Mesendoderm (in vitro differentiated cells): ENCODE data around the gene ADM2.
A peak's percentile ranks its signal among the peaks of the same experiment; 100 is the strongest.

Experiments
- DNase-seq: peaks from one replicate; pipeline ENCODE4 v3.0.0; 2013
- H2AK5ac ChIP-seq: 2 replicates; pipeline ENCODE4 v1.6.1; 2013; ENCODE audit warnings: low read length, inconsistent platforms
- H2BK120ac ChIP-seq: 2 replicates; pipeline ENCODE4 v1.6.1; 2013; ENCODE audit warnings: low read depth, mild to moderate bottlenecking, low read length, moderate library complexity, mixed read lengths
- H2BK15ac ChIP-seq: replicated peaks from 2 replicates; pipeline ENCODE4 v1.6.1; 2013; ENCODE audit warnings: low read depth, mild to moderate bottlenecking, moderate library complexity
- H2BK5ac ChIP-seq: 2 replicates; pipeline ENCODE4 v1.6.1; 2013; ENCODE audit warnings: low read length, inconsistent platforms
- H3K18ac ChIP-seq: 2 replicates; pipeline ENCODE4 v1.6.1; 2013; ENCODE audit warnings: mild to moderate bottlenecking, low read length, mixed read lengths
- H3K23ac ChIP-seq: one replicate; pipeline ENCODE4 v1.6.1; 2013; ENCODE audit warnings: low read length
- H3K27ac ChIP-seq: 2 replicates; pipeline ENCODE4 v1.5.1; 2013; ENCODE audit warnings: low read depth, mild to moderate bottlenecking, inconsistent platforms, low read length, moderate library complexity
- H3K27me3 ChIP-seq: 2 replicates; pipeline ENCODE4 v1.6.1; 2013; ENCODE audit warnings: low read length, control low read depth, mild to moderate bottlenecking, inconsistent platforms; ENCODE audit not compliant: insufficient read depth, poor library complexity
- H3K36me3 ChIP-seq: 2 replicates; pipeline ENCODE4 v1.6.1; 2013; ENCODE audit warnings: low read length, inconsistent platforms; ENCODE audit not compliant: control insufficient read depth, insufficient read depth
- H3K4ac ChIP-seq: one replicate; pipeline ENCODE4 v1.6.1; 2013; ENCODE audit warnings: low read depth, mild to moderate bottlenecking, low read length, moderate library complexity
- H3K4me1 ChIP-seq: 2 replicates; pipeline ENCODE4 v1.6.1; 2013; ENCODE audit warnings: low read depth, low read length, inconsistent platforms; ENCODE audit not compliant: control insufficient read depth
- H3K4me2 ChIP-seq: 2 replicates; pipeline ENCODE4 v1.6.1; 2013; ENCODE audit warnings: low read length
- H3K4me3 ChIP-seq: 2 replicates; pipeline ENCODE4 v1.5.1; 2013; ENCODE audit warnings: mild to moderate bottlenecking, low read length
- H3K56ac ChIP-seq: one replicate; pipeline ENCODE4 v1.6.1; 2013; ENCODE audit warnings: low read length
- H3K79me1 ChIP-seq: 2 replicates; pipeline ENCODE4 v1.6.1; 2013; ENCODE audit warnings: low read length, inconsistent platforms
- H3K79me2 ChIP-seq: 2 replicates; pipeline ENCODE4 v1.6.1; 2013; ENCODE audit warnings: mild to moderate bottlenecking, low read length; ENCODE audit not compliant: control insufficient read depth, insufficient read depth
- H3K9ac ChIP-seq: 2 replicates; pipeline ENCODE4 v1.6.1; 2013; ENCODE audit warnings: low read length, inconsistent platforms
- H4K5ac ChIP-seq: one replicate; pipeline ENCODE4 v1.6.1; 2013; ENCODE audit warnings: low read length
- H4K8ac ChIP-seq: one replicate; pipeline ENCODE4 v1.6.1; 2013; ENCODE audit warnings: low read depth, mild to moderate bottlenecking, control low read depth, low read length, moderate library complexity
- WGBS: extraction: QIAGEN DNeasy Blood & Tissue Kit; methylation state at CpG from one replicate; pipeline ENCODE4 v1.1.7; 2013; ENCODE audit warnings: low lambda C conversion rate, missing lambda C conversion rate; ENCODE audit not compliant: insufficient coverage; ENCODE audit errors: extremely low coverage; 5-methylcytosine and 5-hydroxymethylcytosine counted together

Gene ADM2

DNA sequence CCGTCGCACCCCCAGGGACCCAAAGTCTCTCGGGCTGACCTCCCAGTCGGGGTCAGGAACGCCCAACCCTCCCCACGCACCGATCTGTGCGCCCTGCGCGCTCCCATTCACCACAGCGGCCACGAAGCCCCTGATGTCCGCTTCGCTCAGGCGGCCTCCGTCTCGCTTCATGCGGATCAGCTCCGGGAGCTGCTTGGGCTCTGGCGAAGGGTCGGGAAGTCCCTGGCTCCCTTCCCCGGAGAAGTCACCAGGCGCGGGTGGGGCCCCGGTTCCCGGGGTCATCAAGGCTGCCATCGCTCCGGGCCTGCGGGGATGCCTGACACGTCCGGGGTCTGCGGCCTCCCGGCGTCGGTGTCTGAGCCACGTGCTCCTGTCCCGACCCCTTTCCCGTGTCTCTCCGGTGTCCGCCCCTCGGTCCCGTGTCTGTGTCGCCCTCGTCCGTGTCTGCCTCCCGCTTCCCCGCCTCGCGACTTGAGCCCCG lies 48.1 kb downstream of the ADM2 start:
- H3K27ac ChIP-seq = no peak overlapping the region
- WGBS = no CpG with 5 or more reads among the region's 50 CpGs
- H4K5ac ChIP-seq = no peak overlapping the region
- peaks cover 6% of the 10 kb centered on the region for H3K4me1 ChIP-seq
- H2BK15ac ChIP-seq = no peak overlapping the region
- H2AK5ac ChIP-seq = no peak overlapping the region
- no peak overlapping the region for H3K18ac ChIP-seq
- no peak overlapping the region for H4K8ac ChIP-seq
- H2BK5ac ChIP-seq = no peak overlapping the region
- H3K4me3 ChIP-seq = no peak overlapping the region
- H3K9ac ChIP-seq = no peak overlapping the region
- no peak for DNase-seq
- H3K4ac ChIP-seq = no peak overlapping the region
- H3K23ac ChIP-seq = no peak overlapping the region
- no peak overlapping the region for H3K4me2 ChIP-seq
- no peak overlapping the region for H2BK120ac ChIP-seq
- no peaks in the 10 kb centered on the region for H3K79me1 ChIP-seq
- H3K36me3 ChIP-seq = no peaks in the 10 kb centered on the region
- peaks cover 23% of the 10 kb centered on the region for H3K27me3 ChIP-seq
- H3K79me2 ChIP-seq = no peaks in the 10 kb centered on the region
- peak overlapping the region; percentile 25 for H3K56ac ChIP-seq

DNA sequence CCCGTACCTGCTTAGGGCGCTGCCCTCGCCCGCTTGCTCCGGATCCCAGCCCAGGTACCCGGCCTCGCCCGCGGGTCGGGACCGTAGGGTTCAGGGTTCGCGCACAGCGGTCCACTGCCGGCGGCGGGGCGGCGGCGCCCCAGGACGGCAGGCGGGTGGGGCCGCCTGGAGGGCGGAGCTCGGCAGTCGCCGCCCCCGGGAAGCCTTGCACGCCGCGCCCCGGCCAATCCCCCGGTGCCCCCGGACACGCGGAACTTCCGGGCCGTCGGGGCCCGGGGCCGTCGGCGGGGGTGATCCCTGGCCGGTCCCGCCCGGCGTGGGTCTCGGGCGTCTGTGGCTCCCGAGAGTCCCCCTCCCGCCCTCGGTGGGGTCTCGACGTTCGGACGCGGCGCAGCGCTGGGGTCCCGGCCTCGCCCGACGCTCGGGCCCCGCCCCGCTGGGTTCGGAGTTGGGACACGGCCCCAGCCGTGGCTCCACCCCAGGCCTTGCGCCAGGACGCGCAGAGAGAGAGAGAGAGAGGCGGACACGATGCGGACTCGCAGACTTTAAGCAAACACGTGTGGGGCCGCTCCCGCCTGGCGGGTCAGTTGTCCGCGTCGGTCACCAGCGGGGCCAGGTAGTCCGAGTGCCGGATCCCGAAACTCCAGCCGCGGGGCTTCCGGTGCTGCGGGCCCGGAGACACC lies 48.7 kb downstream of the ADM2 start, which contains the start of gene TYMP:
Gene TYMP (minus strand): TSS at position 116 of the 683 bp plus-strand sequence. CDS start 303 bp downstream, outside the sequence.
- no peak within 1 kb of the TSS for H3K18ac ChIP-seq
- peaks cover 23% of the 10 kb centered on the region for H3K27me3 ChIP-seq
- H3K23ac ChIP-seq = no peak within 1 kb of the TSS
- H2BK5ac ChIP-seq = no peak within 1 kb of the TSS
- no peak within 1 kb of the TSS for H2AK5ac ChIP-seq
- peak within 1 kb of the TSS; percentile 26 for H3K9ac ChIP-seq
- H3K27ac ChIP-seq = no peak within 1 kb of the TSS
- H2BK120ac ChIP-seq = no peak within 1 kb of the TSS
- no peaks in the 10 kb centered on the region for H3K79me2 ChIP-seq
- peak within 1 kb of the TSS; percentile 6 for H3K4me2 ChIP-seq
- H4K5ac ChIP-seq = no peak within 1 kb of the TSS
- no CpG with 5 or more reads among the region's 92 CpGs for WGBS
- peak within 1 kb of the TSS; percentile 50 for H3K56ac ChIP-seq
- no peak for DNase-seq
- H2BK15ac ChIP-seq = no peak within 1 kb of the TSS
- no peak within 1 kb of the TSS for H3K4ac ChIP-seq
- H3K36me3 ChIP-seq = no peaks in the 10 kb centered on the region
- no peak within 1 kb of the TSS for H3K4me3 ChIP-seq
- H3K79me1 ChIP-seq = no peaks in the 10 kb centered on the region
- H3K4me1 ChIP-seq = peaks cover 3% of the 10 kb centered on the region
- H4K8ac ChIP-seq = no peak within 1 kb of the TSS

DNA sequence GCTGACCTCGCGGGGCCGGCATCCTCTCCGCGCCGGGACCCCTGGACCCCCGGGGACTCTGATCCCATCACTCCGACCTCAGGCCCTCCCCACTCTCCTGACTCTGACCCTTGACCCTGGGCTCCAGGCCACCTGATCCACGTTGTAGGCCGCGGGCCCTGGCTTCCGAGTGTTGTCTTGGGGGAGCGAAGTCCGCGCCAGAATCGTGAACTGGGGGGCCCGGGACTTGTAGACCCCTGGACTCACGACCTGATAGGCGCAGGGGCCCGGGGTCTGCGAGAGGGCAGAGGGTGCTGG lies 49.2 kb downstream of the ADM2 start:
- H3K4ac ChIP-seq = no peak overlapping the region
- no peak overlapping the region for H4K8ac ChIP-seq
- H4K5ac ChIP-seq = no peak overlapping the region
- no peak overlapping the region for H3K4me3 ChIP-seq
- no peaks in the 10 kb centered on the region for H3K36me3 ChIP-seq
- peak overlapping the region; percentile 6 for H3K4me2 ChIP-seq
- no CpG with 5 or more reads among the region's 21 CpGs for WGBS
- H2BK5ac ChIP-seq = no peak overlapping the region
- DNase-seq = no peak
- H3K56ac ChIP-seq = peak overlapping the region; percentile 50
- H3K27me3 ChIP-seq = peaks cover 23% of the 10 kb centered on the region
- no peaks in the 10 kb centered on the region for H3K79me2 ChIP-seq
- H3K4me1 ChIP-seq = peaks cover 3% of the 10 kb centered on the region
- H3K79me1 ChIP-seq = no peaks in the 10 kb centered on the region
- H2AK5ac ChIP-seq = no peak overlapping the region
- H3K18ac ChIP-seq = no peak overlapping the region
- H2BK15ac ChIP-seq = no peak overlapping the region
- H2BK120ac ChIP-seq = no peak overlapping the region
- no peak overlapping the region for H3K23ac ChIP-seq
- H3K9ac ChIP-seq = peak overlapping the region; percentile 26
- no peak overlapping the region for H3K27ac ChIP-seq

DNA sequence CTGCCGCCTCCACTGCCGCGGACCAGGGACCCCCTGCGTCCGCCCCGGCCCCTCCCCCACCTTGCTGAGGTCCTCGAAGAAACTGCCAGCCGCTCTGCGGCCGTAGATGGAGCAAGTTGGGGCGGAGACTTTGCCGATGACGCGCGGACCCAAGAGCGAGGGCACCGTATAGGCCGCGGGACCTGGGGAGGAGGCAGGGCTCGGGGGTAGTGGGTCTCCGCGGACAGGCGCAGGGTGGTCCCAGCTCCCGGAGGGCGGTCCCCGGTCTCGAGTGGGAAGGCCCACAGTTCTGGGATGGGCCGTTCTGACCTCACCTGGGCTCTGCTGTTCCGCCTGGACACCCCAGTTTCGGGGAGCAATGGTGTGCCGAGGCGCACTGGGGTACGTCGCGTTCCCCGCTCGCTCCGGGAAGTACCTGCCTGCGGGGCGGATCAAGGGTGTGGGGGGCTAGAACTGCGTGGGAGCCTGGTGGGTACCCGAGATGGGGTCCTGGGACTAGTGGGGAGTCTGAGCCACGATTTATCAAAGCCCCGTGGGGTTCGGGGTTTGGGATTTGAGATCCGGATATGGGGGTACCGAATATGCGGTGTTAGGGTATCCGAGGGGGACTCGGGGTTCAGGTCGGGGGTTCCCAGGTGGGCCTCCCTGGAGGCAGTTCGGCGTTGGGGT lies 49.7 kb downstream of the ADM2 start:
- no peak overlapping the region for H4K8ac ChIP-seq
- no CpG with 5 or more reads among the region's 53 CpGs for WGBS
- H3K27me3 ChIP-seq = peaks cover 23% of the 10 kb centered on the region
- H3K36me3 ChIP-seq = no peaks in the 10 kb centered on the region
- no peak overlapping the region for H2BK5ac ChIP-seq
- H3K4me3 ChIP-seq = no peak overlapping the region
- no peak overlapping the region for H3K23ac ChIP-seq
- H3K4me2 ChIP-seq = peak overlapping the region; percentile 16
- peaks cover 3% of the 10 kb centered on the region for H3K4me1 ChIP-seq
- no peaks in the 10 kb centered on the region for H3K79me1 ChIP-seq
- H4K5ac ChIP-seq = no peak overlapping the region
- H3K79me2 ChIP-seq = no peaks in the 10 kb centered on the region
- H2BK15ac ChIP-seq = no peak overlapping the region
- no peak overlapping the region for H2BK120ac ChIP-seq
- H3K18ac ChIP-seq = no peak overlapping the region
- no peak overlapping the region for H2AK5ac ChIP-seq
- peak overlapping the region; percentile 35 for H3K9ac ChIP-seq
- H3K56ac ChIP-seq = peak overlapping the region; percentile 76
- no peak overlapping the region for H3K4ac ChIP-seq
- H3K27ac ChIP-seq = no peak overlapping the region
- DNase-seq = peak; percentile 87

DNA sequence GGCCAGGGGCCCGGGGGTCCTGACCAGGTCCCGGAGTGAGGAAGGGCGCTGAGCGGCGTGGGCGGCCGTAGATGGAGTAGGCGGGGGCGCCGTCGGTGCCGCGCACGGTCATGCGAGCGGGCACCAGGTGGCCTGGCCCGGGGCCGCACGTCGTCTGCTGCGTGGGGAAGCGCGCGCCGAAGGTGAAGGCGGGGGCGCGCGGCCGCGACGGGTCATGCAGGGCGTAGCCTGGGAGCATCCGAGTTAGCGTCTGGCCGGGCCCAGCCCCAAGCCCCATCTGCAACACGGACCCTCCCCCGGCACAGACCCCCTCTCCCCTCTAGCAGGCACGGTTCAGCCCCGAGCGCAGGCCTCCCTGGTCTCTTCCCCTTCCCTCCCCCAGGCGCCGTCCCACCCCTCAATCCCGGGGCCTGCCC lies 50.2 kb downstream of the ADM2 start:
- Histone ChIP-seq H2BK5ac (no peak overlapping the region), H2BK120ac (no peak overlapping the region), H3K4me1 (peaks cover 3% of the 10 kb centered on the region), H2AK5ac (no peak overlapping the region), H3K4me3 (no peak overlapping the region), H3K4me2 (peak overlapping the region; percentile 46), H3K79me2 (no peaks in the 10 kb centered on the region), H4K8ac (no peak overlapping the region), H3K79me1 (no peaks in the 10 kb centered on the region), H3K4ac (no peak overlapping the region), H3K56ac (peak overlapping the region; percentile 76), H3K23ac (no peak overlapping the region), H3K27me3 (peaks cover 23% of the 10 kb centered on the region), H4K5ac (no peak overlapping the region), H3K36me3 (no peaks in the 10 kb centered on the region), H3K9ac (peak overlapping the region; percentile 50), H3K18ac (no peak overlapping the region), H3K27ac (no peak overlapping the region), H2BK15ac (no peak overlapping the region)
- no peak for DNase-seq
- WGBS = no CpG with 5 or more reads among the region's 44 CpGs
